ENCODE data around the gene PPFIA4.
"Not testable (repeated sequence)": the region's sequence is repeated elsewhere in the genome, so short reads cannot be mapped to it uniquely, and the experiment has no call there.

Gene PPFIA4

GRCh38 chr1:203022855-203023254 lies 3.4 kb upstream of the PPFIA4 start:
- TF ChIP-seq CTCF (conservative IDR thresholded peaks at IDR 0.05) = peak; percentile 28; the same call in 1 of the 2 replicates
- H3K27ac ChIP-seq = not testable (repeated sequence)

- H3K27ac ChIP-seq = peak overlapping the region; percentile 46; the same call in 1 of the 2 replicates
- TF ChIP-seq CTCF (conservative IDR thresholded peaks at IDR 0.05) = no peak
These were observed 633 bp upstream of the PPFIA4 start for GRCh38 chr1:203025686-203026030.

GRCh38 chr1:203026666-203027663 lies 674 bp downstream of the PPFIA4 start:
- TF ChIP-seq CTCF (conservative IDR thresholded peaks at IDR 0.05) = no peak
- H3K27ac ChIP-seq = peak overlapping the region; percentile 46; the same call in 1 of the 2 replicates

- no peak for TF ChIP-seq CTCF (conservative IDR thresholded peaks at IDR 0.05)
- no peak overlapping the region for H3K27ac ChIP-seq
These were observed 1.9 kb downstream of the PPFIA4 start for GRCh38 chr1:203028067-203028783.

- H3K27ac ChIP-seq = no peak overlapping the region
These were observed 2.7 kb downstream of the PPFIA4 start for GRCh38 chr1:203028784-203029553.

GRCh38 chr1:203031467-203031866 lies 5.2 kb downstream of the PPFIA4 start:
- peak; percentile 41 for TF ChIP-seq CTCF (conservative IDR thresholded peaks at IDR 0.05)
- no peak overlapping the region for H3K27ac ChIP-seq

More at GRCh38 chr1:203028784-203029553, 2.7 kb downstream of the PPFIA4 start:
- no peak for TF ChIP-seq CTCF (conservative IDR thresholded peaks at IDR 0.05)

Measured in VCaP (cell line).